Measurements from ENCODE around the gene REEP5.
"Not testable (repeated sequence)": the region's sequence is repeated elsewhere in the genome, so short reads cannot be mapped to it uniquely, and the experiment has no call there.

The REEP5 gene

DNA sequence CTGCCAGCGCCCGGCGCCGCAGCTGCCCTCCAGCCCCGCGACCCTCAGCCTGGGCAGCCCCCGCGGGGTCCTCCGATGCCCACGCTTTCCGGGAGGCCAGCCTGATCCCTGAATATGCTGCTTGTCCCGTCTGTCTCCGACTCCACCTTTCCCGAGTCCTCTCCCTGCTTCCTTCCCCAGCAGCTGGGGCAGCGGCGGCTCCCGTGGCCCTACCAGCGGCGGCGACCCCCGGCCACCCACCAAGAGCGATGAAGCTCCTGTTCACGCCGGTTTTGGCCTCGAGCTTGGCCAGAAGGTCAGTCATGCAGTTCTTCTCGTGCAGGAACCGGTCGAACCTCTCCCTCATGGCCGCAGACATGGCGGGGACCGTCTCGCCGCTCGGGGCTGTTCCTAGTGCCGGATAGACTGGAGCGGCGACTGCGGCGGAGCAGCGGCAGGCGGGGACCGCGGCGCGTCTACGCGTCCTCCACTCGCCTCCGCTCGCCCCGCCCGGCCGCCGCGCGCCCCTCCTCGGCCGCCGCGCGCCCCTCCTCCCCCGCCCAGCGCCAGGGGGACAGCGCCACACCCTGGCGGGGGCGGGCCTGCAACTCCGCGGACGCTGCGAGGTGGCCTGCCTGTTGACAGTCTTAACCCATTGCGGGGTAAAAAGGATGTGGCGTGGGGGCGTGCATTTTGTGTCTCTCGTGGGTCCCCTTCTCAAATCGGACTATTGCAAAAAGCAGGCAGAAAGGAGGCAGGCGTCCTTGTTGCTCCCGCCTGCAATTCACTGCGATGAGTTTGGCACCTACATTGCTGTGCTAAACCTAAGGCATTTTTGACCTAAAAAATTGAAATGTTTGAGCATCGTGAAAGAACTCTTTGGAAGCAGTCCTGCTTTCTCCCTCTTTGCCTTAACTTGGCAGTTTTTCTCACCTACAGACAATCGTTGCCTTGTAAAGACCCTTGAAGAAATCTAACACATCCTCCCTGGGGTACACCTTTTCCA is at the start of gene REEP5:
REEP5 (minus strand) TSS at position 395 of the 985 bp plus-strand sequence; CDS start at position 358, 37 bp downstream.
- no peaks in the 10 kb centered on the region for H3K9me3 ChIP-seq (ENCODE audit: control insufficient read depth, low read length)
- H3K4me1 ChIP-seq (ENCODE audit: control insufficient read depth, insufficient read depth, low read length), result peaks cover 28% of the 10 kb centered on the region
- H3K27me3 ChIP-seq (replicated peaks; ENCODE audit: control insufficient read depth, insufficient read depth, low read length), result no peaks in the 10 kb centered on the region
- H3K9ac ChIP-seq (ENCODE audit: low read length), result peak within 1 kb of the TSS; percentile 99
- H3K36me3 ChIP-seq (ENCODE audit: control insufficient read depth, insufficient read depth, low read length, severe bottlenecking), result peaks cover 29% of the 10 kb centered on the region
- peak; percentile 94 for DNase-seq (ENCODE audit: low read depth)
- peak within 1 kb of the TSS; percentile 92 for H3K4me3 ChIP-seq (ENCODE audit: low read length)

DNA sequence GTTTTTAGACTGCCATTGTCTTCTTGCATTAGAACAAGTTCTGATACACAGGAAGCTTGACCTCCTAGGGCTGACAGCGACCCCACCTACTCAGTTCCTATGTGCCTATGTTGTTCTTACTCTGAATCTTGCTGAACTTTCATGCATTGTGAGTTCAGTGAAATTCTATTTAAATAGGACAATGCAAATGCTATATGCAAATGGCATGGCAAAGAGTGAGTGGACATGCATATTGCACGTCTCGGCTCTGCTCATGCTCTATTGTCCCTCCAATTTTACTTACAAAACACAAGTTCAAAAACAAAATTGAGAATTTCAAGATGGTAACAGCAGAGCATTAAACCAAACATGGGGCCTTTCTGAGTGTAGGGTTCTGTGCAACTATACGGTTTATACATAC is 49.2 kb upstream of the REEP5 start:
- Histone ChIP-seq H3K4me1 (ENCODE audit: control insufficient read depth, insufficient read depth, low read length) (peaks cover 17% of the 10 kb centered on the region), H3K4me3 (ENCODE audit: low read length) (no peak overlapping the region), H3K27me3 (replicated peaks; ENCODE audit: control insufficient read depth, insufficient read depth, low read length) (no peaks in the 10 kb centered on the region), H3K9ac (ENCODE audit: low read length) (no peak overlapping the region), H3K9me3 (ENCODE audit: control insufficient read depth, low read length) (no peaks in the 10 kb centered on the region), H3K36me3 (ENCODE audit: control insufficient read depth, insufficient read depth, low read length, severe bottlenecking) (no peaks in the 10 kb centered on the region)
- DNase-seq (ENCODE audit: low read depth), result no peak

DNA sequence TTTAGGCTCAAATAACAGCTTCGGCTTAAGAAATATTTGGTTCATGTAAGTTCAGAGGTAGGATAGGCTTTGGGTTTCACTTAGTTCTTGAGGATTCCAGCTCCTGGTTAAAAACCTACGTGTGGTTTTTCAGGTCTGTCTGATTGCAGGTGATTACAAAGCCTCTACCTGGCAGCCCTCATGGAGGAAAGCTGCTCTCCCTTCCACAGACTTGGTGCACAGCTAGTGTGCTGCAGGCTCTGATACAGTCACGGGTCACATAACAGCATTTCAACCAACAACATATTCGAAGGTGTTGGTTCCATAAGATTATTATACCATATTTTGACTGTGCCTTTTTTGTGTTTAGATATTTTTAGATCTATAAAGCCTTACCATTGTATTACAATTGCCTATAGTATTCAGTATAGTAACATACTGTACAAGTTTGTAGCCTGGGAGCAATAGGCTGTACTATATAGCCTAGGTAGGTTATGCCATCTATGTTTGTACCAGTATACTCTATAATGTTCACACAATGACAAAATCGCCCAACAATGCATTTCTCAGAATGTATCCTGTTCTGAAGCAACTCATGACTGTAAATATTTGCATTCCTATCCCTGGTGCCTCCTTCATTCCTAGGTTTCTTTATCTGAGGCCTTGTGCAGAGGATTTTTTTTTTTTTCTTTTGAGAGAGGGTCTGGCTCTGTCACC is 46.5 kb upstream of the REEP5 start:
- H3K4me1 ChIP-seq (ENCODE audit: control insufficient read depth, insufficient read depth, low read length), result peaks cover 6% of the 10 kb centered on the region
- H3K9ac ChIP-seq (ENCODE audit: low read length), result no peak overlapping the region
- H3K36me3 ChIP-seq (ENCODE audit: control insufficient read depth, insufficient read depth, low read length, severe bottlenecking), result no peaks in the 10 kb centered on the region
- H3K4me3 ChIP-seq (ENCODE audit: low read length), result no peak overlapping the region
- H3K27me3 ChIP-seq (replicated peaks; ENCODE audit: control insufficient read depth, insufficient read depth, low read length), result no peaks in the 10 kb centered on the region
- peak; percentile 39 for DNase-seq (ENCODE audit: low read depth)
- no peaks in the 10 kb centered on the region for H3K9me3 ChIP-seq (ENCODE audit: control insufficient read depth, low read length)

DNA sequence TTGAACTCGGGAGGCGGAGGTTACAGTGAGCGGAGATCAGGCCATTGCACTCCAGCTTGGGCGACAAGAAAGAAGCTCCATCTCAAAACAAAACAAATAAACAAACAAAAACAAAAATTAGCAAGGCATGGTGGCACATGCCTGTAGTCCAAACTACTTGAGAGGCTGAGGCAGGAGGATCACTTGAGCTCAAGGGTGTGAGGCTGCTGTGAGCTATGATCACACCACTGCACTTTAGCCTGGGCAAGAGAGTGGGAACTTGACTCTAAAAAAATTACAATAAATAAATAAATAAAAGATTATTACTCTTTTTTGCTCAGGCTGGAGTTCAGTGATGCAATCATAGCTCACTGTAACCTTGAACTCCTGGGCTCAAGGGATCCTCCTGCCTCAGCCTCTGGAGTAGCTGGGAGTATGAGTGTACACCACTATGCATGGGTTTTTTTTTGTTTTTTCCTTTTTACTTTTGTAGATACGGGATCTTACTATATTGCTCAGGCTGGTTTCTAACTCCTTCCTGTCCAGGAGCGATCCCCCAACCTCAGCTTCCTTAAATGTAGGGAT is 45.6 kb upstream of the REEP5 start:
- H3K27me3 ChIP-seq (replicated peaks; ENCODE audit: control insufficient read depth, insufficient read depth, low read length), result no peaks in the 10 kb centered on the region
- H3K9me3 ChIP-seq (ENCODE audit: control insufficient read depth, low read length), result no peaks in the 10 kb centered on the region
- no peak for DNase-seq (ENCODE audit: low read depth)
- H3K4me1 ChIP-seq (ENCODE audit: control insufficient read depth, insufficient read depth, low read length), result peaks cover 11% of the 10 kb centered on the region
- no peak overlapping the region for H3K4me3 ChIP-seq (ENCODE audit: low read length)
- H3K36me3 ChIP-seq (ENCODE audit: control insufficient read depth, insufficient read depth, low read length, severe bottlenecking), result no peaks in the 10 kb centered on the region
- H3K9ac ChIP-seq (ENCODE audit: low read length), result no peak overlapping the region

DNA sequence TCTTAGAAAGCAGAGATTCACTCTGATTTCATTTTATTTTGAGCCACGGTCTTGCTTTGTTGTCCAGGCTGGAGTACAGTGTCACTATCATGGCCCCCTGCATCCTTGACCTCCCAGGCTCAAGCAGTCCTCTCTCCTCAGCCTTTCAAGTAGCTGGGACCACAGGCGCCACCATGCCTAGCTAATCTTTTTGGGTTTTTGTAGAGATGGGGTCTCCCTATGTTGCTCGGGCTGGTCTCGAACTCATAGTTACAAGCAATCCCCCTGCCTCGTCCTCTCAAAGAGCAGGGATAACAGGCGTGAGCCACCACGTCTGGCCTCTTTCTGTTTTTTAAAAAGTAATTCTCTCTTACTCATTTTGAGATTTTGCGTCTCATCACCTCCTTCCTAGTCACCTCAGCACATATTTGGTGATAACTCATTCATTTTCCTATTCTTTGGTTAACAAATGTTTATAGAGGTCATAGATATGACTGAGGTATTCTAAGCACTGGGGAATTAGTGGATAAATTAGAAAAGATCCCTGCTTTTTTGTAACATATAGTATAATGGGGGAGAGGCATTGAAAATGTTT is 43.8 kb upstream of the REEP5 start:
- H3K27me3 ChIP-seq (replicated peaks; ENCODE audit: control insufficient read depth, insufficient read depth, low read length), result no peaks in the 10 kb centered on the region
- no peak overlapping the region for H3K4me3 ChIP-seq (ENCODE audit: low read length)
- DNase-seq (ENCODE audit: low read depth), result no peak
- peaks cover 11% of the 10 kb centered on the region for H3K4me1 ChIP-seq (ENCODE audit: control insufficient read depth, insufficient read depth, low read length)
- H3K36me3 ChIP-seq (ENCODE audit: control insufficient read depth, insufficient read depth, low read length, severe bottlenecking), result no peaks in the 10 kb centered on the region
- H3K9me3 ChIP-seq (ENCODE audit: control insufficient read depth, low read length), result no peaks in the 10 kb centered on the region
- H3K9ac ChIP-seq (ENCODE audit: low read length), result no peak overlapping the region

DNA sequence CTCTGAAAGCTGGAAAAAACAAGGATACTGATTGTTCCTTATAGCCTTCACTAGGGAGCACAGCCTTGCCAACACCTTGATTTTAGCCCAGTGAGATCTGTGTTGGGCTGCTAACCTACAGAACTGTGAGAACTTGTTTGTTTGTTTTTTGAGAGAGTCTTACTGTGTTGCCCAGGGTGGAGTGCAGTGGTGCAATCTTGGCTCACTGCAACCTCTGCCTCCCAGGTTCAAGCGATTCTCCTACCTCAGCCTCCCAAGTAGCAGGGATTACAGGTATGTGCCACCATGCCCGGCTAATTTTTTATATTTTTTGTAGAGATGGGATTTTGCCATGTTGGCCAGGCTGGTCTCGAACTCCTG is 41.3 kb upstream of the REEP5 start:
- H3K4me1 ChIP-seq (ENCODE audit: control insufficient read depth, insufficient read depth, low read length), result peaks cover 27% of the 10 kb centered on the region
- H3K36me3 ChIP-seq (ENCODE audit: control insufficient read depth, insufficient read depth, low read length, severe bottlenecking); H3K27me3 ChIP-seq (replicated peaks; ENCODE audit: control insufficient read depth, insufficient read depth, low read length); H3K9ac ChIP-seq (ENCODE audit: low read length); H3K4me3 ChIP-seq (ENCODE audit: low read length); DNase-seq (ENCODE audit: low read depth); H3K9me3 ChIP-seq (ENCODE audit: control insufficient read depth, low read length): not testable (repeated sequence)

DNA sequence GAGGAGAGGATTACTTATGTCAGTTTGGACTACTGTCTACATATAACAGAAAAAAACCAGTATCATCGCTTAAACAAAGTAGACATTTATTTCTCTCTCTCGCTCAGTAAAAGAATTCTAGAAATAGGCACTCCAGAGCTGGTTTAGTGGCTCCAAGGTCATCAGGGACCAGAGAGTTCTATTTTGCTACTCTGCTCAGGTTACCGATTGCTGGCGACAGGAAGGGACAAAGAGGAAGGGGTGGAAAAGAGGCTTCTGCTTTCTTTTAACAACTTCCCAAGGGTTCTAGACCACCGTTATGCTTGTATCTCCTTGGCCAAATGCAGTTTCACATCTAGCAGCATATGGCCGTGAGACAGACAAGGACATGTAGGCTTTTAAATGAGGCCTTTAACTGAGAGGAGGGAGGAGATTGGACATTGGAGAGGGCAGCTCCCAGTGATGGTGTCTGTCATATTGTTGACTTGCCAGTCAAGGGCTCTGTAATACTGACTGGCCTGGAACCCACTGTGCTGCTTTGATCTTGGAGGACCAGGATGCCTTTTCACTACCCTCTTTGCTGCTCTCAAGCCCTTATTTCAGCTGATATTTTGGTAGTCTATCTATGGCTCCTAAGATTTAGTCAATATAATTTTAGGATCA is 39.0 kb upstream of the REEP5 start:
- H3K4me3 ChIP-seq (ENCODE audit: low read length), result no peak overlapping the region
- no peaks in the 10 kb centered on the region for H3K9me3 ChIP-seq (ENCODE audit: control insufficient read depth, low read length)
- no peaks in the 10 kb centered on the region for H3K36me3 ChIP-seq (ENCODE audit: control insufficient read depth, insufficient read depth, low read length, severe bottlenecking)
- H3K9ac ChIP-seq (ENCODE audit: low read length), result no peak overlapping the region
- H3K27me3 ChIP-seq (replicated peaks; ENCODE audit: control insufficient read depth, insufficient read depth, low read length), result no peaks in the 10 kb centered on the region
- no peak for DNase-seq (ENCODE audit: low read depth)
- H3K4me1 ChIP-seq (ENCODE audit: control insufficient read depth, insufficient read depth, low read length), result peaks cover 43% of the 10 kb centered on the region

DNA sequence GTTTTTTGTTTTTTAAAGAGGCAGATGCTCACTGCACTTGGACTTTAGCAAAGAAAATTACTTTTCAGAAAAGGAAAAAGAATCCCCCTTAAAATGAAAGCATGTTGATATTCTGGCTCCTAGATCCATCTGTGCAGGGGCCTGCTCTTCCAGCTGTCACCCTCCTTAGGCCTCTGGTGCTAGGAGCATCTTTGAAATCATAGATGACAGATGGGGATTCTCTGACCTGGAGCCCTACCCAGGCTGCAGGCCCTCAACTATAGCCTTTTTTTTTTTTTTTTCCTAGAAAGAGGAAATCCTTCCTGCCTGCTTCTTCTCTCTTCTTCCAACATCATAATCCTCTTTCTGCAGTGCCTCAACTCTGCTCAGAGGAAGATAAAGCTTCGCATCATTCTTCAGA is 38.3 kb upstream of the REEP5 start:
- H3K27me3 ChIP-seq (replicated peaks; ENCODE audit: control insufficient read depth, insufficient read depth, low read length), result no peaks in the 10 kb centered on the region
- no peaks in the 10 kb centered on the region for H3K9me3 ChIP-seq (ENCODE audit: control insufficient read depth, low read length)
- DNase-seq (ENCODE audit: low read depth), result no peak
- H3K4me1 ChIP-seq (ENCODE audit: control insufficient read depth, insufficient read depth, low read length), result peaks cover 43% of the 10 kb centered on the region
- no peak overlapping the region for H3K4me3 ChIP-seq (ENCODE audit: low read length)
- H3K9ac ChIP-seq (ENCODE audit: low read length), result no peak overlapping the region
- H3K36me3 ChIP-seq (ENCODE audit: control insufficient read depth, insufficient read depth, low read length, severe bottlenecking), result no peaks in the 10 kb centered on the region

DNA sequence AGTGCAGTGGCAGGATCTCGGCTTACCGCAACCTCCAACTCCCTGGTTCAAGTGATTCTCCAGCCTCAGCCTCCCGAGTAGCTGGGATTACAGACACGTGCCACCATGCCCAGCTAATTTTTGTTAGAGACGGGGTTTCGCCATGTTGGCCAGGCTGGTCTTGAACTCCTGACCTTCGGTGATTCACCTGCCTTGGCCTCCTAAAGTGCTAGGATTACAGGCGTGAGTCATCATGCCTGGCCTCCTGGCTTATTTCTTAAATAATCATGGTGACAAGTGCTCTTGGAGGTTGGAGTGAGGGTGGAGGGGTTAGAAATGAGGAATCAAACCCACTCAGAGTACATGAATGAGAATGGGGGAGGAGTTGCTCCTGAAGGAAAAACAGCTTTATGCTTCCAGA is 37.8 kb upstream of the REEP5 start:
- H3K36me3 ChIP-seq (ENCODE audit: control insufficient read depth, insufficient read depth, low read length, severe bottlenecking); H3K4me3 ChIP-seq (ENCODE audit: low read length); H3K27me3 ChIP-seq (replicated peaks; ENCODE audit: control insufficient read depth, insufficient read depth, low read length); H3K9ac ChIP-seq (ENCODE audit: low read length); H3K9me3 ChIP-seq (ENCODE audit: control insufficient read depth, low read length): not testable (repeated sequence)
- H3K4me1 ChIP-seq (ENCODE audit: control insufficient read depth, insufficient read depth, low read length), result peaks cover 43% of the 10 kb centered on the region
- DNase-seq (ENCODE audit: low read depth), result peak; percentile 59

DNA sequence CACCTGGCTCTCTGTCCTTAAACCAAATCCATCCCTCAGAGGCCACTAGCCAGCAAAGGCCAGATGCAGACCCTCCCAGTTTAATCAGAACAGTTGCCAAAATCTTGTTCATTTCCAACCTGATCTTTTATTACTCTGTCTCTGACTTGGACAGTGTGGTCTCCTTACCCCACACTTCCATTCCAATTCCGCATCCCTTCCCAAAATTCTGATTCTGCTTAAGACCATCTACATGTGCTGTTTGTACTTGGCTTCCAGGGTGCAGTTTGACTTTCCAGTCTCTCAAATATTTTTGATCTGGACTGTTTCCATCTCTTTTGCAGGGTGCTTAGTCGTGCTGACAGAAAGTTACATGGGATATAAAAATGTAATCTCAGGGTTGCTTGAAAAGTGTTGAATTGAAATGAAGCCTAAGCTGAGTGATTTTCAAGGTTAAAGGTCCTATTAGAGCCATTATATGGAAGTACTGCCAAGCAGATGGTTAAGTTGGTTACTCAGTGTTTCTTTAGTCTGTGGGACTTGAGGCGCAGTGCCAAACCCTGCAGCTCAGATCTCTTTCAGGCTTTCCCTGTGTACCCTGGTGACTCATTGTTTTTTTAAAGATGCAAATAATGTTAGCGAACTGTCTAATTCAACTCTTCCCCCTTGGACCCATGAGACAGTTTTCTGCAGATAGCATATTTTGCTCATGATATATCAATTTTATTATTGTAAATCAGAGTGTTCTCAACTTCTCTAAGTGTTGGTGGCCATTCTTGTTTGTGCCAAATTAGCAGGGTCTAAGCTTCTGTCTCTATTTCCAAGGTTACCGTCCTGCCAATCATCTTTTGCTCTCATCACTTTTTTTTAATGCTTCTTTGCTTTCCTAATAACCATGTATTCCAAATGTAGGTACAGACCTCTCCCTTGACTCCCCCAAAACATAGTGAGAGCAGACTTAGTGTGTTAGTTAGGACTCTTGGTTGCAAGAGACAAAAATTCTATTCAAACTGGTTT is 36.4 kb upstream of the REEP5 start:
- no peak overlapping the region for H3K9ac ChIP-seq (ENCODE audit: low read length)
- DNase-seq (ENCODE audit: low read depth), result peak; percentile 95
- no peaks in the 10 kb centered on the region for H3K9me3 ChIP-seq (ENCODE audit: control insufficient read depth, low read length)
- H3K36me3 ChIP-seq (ENCODE audit: control insufficient read depth, insufficient read depth, low read length, severe bottlenecking), result no peaks in the 10 kb centered on the region
- no peaks in the 10 kb centered on the region for H3K27me3 ChIP-seq (replicated peaks; ENCODE audit: control insufficient read depth, insufficient read depth, low read length)
- peak overlapping the region; percentile 48 for H3K4me3 ChIP-seq (ENCODE audit: low read length)
- H3K4me1 ChIP-seq (ENCODE audit: control insufficient read depth, insufficient read depth, low read length), result peaks cover 35% of the 10 kb centered on the region

Data from adipocyte (in vitro differentiated cells).